Right atrium auricular region (tissue), 2 donors: ENCODE measurements around the gene KRT4. TPM values are rescaled to one million over a fixed set of nuclear protein-coding genes. Genes with fewer than 3 reads are reported as not detected.
"Not testable (repeated sequence)": the region's sequence is repeated elsewhere in the genome, so short reads cannot be mapped to it uniquely, and the experiment has no call there.

ENCODE experiments used
- DNase-seq: peaks from one replicate; pipeline ENCODE4 v3.0.0-alpha.2; 2019; ENCODE audit warnings: low spot score
- H3K27ac ChIP-seq, 2 donors: fragments of 200-600 bp; sonication (generic); 1 replicate in 1 of 2; 2 replicates in 1 of 2; pipeline ENCODE4 v1.5.1; 2016 to 2019
- H3K27me3 ChIP-seq, 2 donors: fragments of 200-600 bp; sonication (generic); one replicate each; pipeline versions ENCODE4 v1.5.1 to v1.6.0; 2017 to 2019
- H3K36me3 ChIP-seq: fragments of 200-600 bp; sonication (generic); one replicate; pipeline ENCODE4 v1.5.1; 2016
- H3K4me1 ChIP-seq, 2 donors: fragments of 200-600 bp; sonication (generic); one replicate each; pipeline versions ENCODE4 v1.5.1 to v1.6.0; 2017 to 2019
- H3K4me3 ChIP-seq, 2 donors: fragments of 200-600 bp; sonication (generic); 1 replicate in 1 of 2; 2 replicates in 1 of 2; pipeline ENCODE4 v1.5.1; 2017 to 2019; ENCODE audit warnings: mild to moderate bottlenecking in 1 of 2, moderate library complexity in 1 of 2
- H3K9me3 ChIP-seq, 2 donors: fragments of 200-600 bp; sonication (generic); one replicate each; pipeline ENCODE4 v1.5.1; 2019
- total RNA-seq, 2 donors: library from RNA; depleted of rRNA; stranded (reverse); fragments of >200 nt; gene quantifications; one replicate each; pipeline ENCODE4 v1.1.0, GENCODE V29; 2016
- TF ChIP-seq, protein P1 (sequence below), 2 donors: fragments of 200-600 bp; sonication (generic); IDR thresholded peaks; one replicate each; pipeline ENCODE4 v1.5.1; 2019; ENCODE audit warnings: antibody characterized with exemption in 2 of 2

KRT4 gene
- total RNA-seq, 2 donors from 2014 or later = not detected

DNA sequence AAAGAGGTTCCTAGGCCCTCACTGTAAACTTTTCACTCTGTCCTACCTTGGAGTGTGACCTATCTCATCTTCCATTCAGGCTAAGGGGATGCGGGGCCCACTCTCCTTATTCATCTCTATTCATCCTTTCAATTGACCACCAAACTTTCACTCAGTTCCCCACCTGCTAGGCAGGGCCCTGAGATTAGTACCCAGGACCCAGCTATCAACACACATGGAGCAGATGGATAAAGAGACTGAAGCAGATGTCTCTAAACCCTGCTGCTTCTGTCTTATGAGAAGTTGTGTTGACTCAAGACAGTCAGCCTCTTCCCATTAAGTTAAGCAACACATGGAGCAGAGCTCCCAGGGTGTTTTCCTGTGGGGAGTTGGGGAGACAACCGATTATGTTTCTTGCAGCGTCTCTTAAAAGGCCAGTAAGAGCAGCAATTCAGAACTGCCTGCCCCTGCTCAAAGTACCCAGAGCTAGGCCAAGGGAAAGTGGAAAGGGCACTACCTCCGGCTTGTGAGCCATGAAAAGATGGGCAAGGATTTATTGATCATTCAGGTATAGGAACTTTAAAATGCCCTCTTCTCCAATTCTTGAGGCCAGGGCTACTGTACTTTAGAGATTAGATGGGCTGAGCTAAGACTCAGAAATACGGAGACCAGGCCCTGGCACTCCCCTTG lies 47.4 kb downstream of the KRT4 start:
- H3K4me1 ChIP-seq = no peaks in the 10 kb centered on the region
- TF ChIP-seq, protein P1, sequence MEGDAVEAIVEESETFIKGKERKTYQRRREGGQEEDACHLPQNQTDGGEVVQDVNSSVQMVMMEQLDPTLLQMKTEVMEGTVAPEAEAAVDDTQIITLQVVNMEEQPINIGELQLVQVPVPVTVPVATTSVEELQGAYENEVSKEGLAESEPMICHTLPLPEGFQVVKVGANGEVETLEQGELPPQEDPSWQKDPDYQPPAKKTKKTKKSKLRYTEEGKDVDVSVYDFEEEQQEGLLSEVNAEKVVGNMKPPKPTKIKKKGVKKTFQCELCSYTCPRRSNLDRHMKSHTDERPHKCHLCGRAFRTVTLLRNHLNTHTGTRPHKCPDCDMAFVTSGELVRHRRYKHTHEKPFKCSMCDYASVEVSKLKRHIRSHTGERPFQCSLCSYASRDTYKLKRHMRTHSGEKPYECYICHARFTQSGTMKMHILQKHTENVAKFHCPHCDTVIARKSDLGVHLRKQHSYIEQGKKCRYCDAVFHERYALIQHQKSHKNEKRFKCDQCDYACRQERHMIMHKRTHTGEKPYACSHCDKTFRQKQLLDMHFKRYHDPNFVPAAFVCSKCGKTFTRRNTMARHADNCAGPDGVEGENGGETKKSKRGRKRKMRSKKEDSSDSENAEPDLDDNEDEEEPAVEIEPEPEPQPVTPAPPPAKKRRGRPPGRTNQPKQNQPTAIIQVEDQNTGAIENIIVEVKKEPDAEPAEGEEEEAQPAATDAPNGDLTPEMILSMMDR (IDR thresholded peaks at IDR 0.05) = no peak

DNA sequence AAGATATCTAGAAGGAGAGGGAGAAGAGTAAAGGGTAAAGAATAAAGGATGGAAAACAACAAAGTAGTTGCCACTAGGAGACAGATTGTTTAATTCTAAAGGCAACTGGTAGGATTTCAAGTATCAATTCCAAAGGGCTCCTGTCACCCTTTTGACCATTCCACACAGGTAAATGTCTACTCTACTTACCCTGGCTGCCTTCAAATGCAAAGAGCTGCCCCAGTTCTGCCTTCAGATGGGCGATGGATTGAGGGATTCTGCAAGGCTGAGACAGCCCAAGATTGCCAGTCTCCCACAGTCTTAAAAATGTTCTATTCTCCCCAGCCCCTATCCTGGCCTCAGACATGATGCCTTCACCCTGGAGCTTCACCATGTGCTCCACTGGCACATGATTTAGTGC lies 48.2 kb downstream of the KRT4 start:
- DNase-seq = no peak
- no peaks in the 10 kb centered on the region for H3K4me1 ChIP-seq
- TF ChIP-seq, protein P1 (IDR thresholded peaks at IDR 0.05) = no peak
- no peaks in the 10 kb centered on the region for H3K36me3 ChIP-seq
- H3K27ac ChIP-seq = no peak overlapping the region
- H3K9me3 ChIP-seq = peaks cover 1 to 13% of the 10 kb centered on the region in 2 donors
- H3K27me3 ChIP-seq = no peaks in the 10 kb centered on the region
- no peak overlapping the region for H3K4me3 ChIP-seq

More for the DNA sequence above, 47.4 kb downstream of the KRT4 start:
- no peak overlapping the region for H3K27ac ChIP-seq
- H3K9me3 ChIP-seq = peaks cover 0 to 5% of the 10 kb centered on the region in 2 donors
- H3K36me3 ChIP-seq = no peaks in the 10 kb centered on the region
- no peak for DNase-seq
- H3K4me3 ChIP-seq = no peak overlapping the region
- no peaks in the 10 kb centered on the region for H3K27me3 ChIP-seq

DNA sequence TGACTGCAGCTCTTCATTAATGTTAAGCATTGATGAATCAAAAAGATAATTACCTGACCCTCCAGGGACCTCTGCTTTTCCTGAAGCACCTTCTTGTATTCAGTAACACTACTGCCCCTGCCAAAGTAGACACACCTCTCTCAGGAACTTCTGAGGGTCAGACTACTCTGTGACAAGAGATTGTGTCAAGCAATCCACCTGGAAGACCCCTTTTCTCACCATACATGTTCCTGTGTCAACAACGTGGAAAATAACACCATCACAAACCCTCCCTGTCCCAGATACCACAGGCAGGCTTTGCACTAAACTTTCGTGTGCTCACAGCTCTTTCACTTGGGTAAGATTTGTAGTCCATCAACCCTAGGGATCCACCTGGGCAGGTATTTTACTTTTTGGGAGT lies 49.9 kb downstream of the KRT4 start:
- no peaks in the 10 kb centered on the region for H3K27me3 ChIP-seq

GRCh38 chr12:52763036-52763659 lies 50.8 kb downstream of the KRT4 start:
- Histone ChIP-seq H3K9me3 (peaks cover 5 to 19% of the 10 kb centered on the region in 2 donors), H3K4me3 (no peak overlapping the region), H3K27ac (no peak overlapping the region), H3K36me3 (no peaks in the 10 kb centered on the region), H3K4me1 (no peaks in the 10 kb centered on the region), H3K27me3 (no peaks in the 10 kb centered on the region)
- TF ChIP-seq, protein P1 (IDR thresholded peaks at IDR 0.05) = no peak
- no peak for DNase-seq

More for the DNA sequence above, 49.9 kb downstream of the KRT4 start:
- no peak overlapping the region for H3K27ac ChIP-seq
- TF ChIP-seq, protein P1 (IDR thresholded peaks at IDR 0.05) = no peak
- no peak for DNase-seq
- H3K4me1 ChIP-seq = no peaks in the 10 kb centered on the region
- H3K36me3 ChIP-seq = no peaks in the 10 kb centered on the region
- peaks cover 5 to 19% of the 10 kb centered on the region in 2 donors for H3K9me3 ChIP-seq
- no peak overlapping the region for H3K4me3 ChIP-seq

- H3K4me1 ChIP-seq = no peaks in the 10 kb centered on the region
- no peaks in the 10 kb centered on the region for H3K27me3 ChIP-seq
- H3K9me3 ChIP-seq = peaks cover 5 to 19% of the 10 kb centered on the region in 2 donors
- H3K4me3 ChIP-seq = no peak overlapping the region
- no peak for DNase-seq
- no peak overlapping the region for H3K27ac ChIP-seq
- no peaks in the 10 kb centered on the region for H3K36me3 ChIP-seq
- TF ChIP-seq, protein P1 (IDR thresholded peaks at IDR 0.05) = no peak
Measured at GRCh38 chr12:52761802-52762201, 52.1 kb downstream of the KRT4 start.

DNA sequence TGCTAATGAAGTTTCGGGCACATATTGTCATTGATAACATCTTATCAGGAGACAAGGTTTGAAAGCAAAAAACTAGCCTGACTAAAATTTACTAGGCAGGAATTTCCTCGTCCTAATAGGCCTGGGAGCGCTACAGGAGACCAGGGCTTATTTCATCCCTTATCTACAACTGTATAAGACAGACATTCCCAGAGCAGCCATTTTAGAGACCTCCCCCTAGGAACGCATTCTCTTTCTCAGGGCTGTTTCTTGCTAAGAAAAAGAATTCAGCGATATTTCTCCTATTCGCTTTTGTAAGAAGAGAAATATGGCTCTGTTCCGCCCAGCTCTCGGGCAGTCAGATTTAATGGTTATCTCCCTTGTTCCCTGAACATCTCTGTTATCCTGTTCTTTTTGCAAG lies 52.7 kb downstream of the KRT4 start:
- H3K4me3 ChIP-seq, H3K4me1 ChIP-seq, H3K36me3 ChIP-seq, H3K27me3 ChIP-seq, DNase-seq, H3K27ac ChIP-seq: not testable (repeated sequence)
- H3K9me3 ChIP-seq = peaks cover 5 to 19% of the 10 kb centered on the region in 2 donors
